Common myeloid progenitor, CD34-positive (primary cell): ENCODE results near the gene ZNF74.

Experiments used
- CTCF ChIA-PET: fragments of 350-600 bp; sonication (Branson Sonifier 250); formaldehyde crosslinking; loops from one replicate; lab custom pipeline; 2021; ENCODE audit warnings: antibody characterized with exemption; lab: Charles Lee
- POLR2A ChIA-PET: fragments of 350-600 bp; sonication (Branson Sonifier 250); formaldehyde crosslinking; loops from one replicate; lab custom pipeline; 2021; ENCODE audit warnings: antibody characterized with exemption; lab: Charles Lee
- DNase-seq, 3 donors: peaks; one replicate each; pipeline versions ENCODE4 v3.0.0 to v3.0.0-alpha.2; 2013
- H3K27ac ChIP-seq, 2 experiments: 1 replicate in 1 of 2; 2 replicates in 1 of 2; pipeline ENCODE4 v1.7.0; 2013; ENCODE audit warnings: inconsistent platforms in 2 of 2, low read length in 2 of 2, mild to moderate bottlenecking in 2 of 2, low read depth in 1 of 2, moderate library complexity in 1 of 2; ENCODE audit not compliant: severe bottlenecking in 2 of 2, insufficient read depth in 1 of 2, poor library complexity in 1 of 2
- H3K27me3 ChIP-seq, 5 experiments: replicated peaks in 2 of 5; 1 replicate in 3 of 5; 2 replicates in 2 of 5; pipeline versions ENCODE4 v1.6.1 to v1.7.0; 2013; ENCODE audit warnings: low read length in 4 of 5, mild to moderate bottlenecking in 2 of 5, moderate library complexity in 2 of 5, inconsistent platforms in 1 of 5; ENCODE audit not compliant: insufficient read depth in 5 of 5, control insufficient read depth in 4 of 5
- H3K36me3 ChIP-seq, 4 experiments: 1 replicate in 2 of 4; 2 replicates in 2 of 4; pipeline versions ENCODE4 v1.6.1 to v1.7.0; 2013; ENCODE audit warnings: low read length in 3 of 4, control low read depth in 1 of 4, mild to moderate bottlenecking in 1 of 4; ENCODE audit not compliant: control insufficient read depth in 4 of 4, insufficient read depth in 4 of 4
- H3K4me1 ChIP-seq, 4 experiments: 1 replicate in 3 of 4; 2 replicates in 1 of 4; pipeline versions ENCODE4 v1.6.1 to v1.7.1; 2013; ENCODE audit warnings: low read length in 3 of 4, mild to moderate bottlenecking in 3 of 4, control low read depth in 1 of 4, inconsistent platforms in 1 of 4, moderate library complexity in 1 of 4; ENCODE audit not compliant: control insufficient read depth in 4 of 4, insufficient read depth in 4 of 4; ENCODE audit errors: control extremely low read depth in 1 of 4
- H3K4me3 ChIP-seq, 7 experiments: 1 replicate in 4 of 7; 2 replicates in 3 of 7; pipeline versions ENCODE4 v1.5.1 to v1.7.0; 2013; ENCODE audit warnings: mild to moderate bottlenecking in 7 of 7, low read length in 6 of 7, moderate library complexity in 6 of 7, inconsistent platforms in 2 of 7, low read depth in 2 of 7, control low read depth in 1 of 7; ENCODE audit not compliant: insufficient read depth in 4 of 7, control insufficient read depth in 1 of 7; ENCODE audit errors: extremely low read depth in 1 of 7
- H3K9me3 ChIP-seq, 5 experiments: 1 replicate in 4 of 5; 2 replicates in 1 of 5; pipeline versions ENCODE4 v1.6.1 to v1.7.1; 2013; ENCODE audit warnings: low read length in 4 of 5, mild to moderate bottlenecking in 2 of 5, inconsistent platforms in 1 of 5, low read depth in 1 of 5, moderate library complexity in 1 of 5; ENCODE audit not compliant: control insufficient read depth in 4 of 5, insufficient read depth in 2 of 5; ENCODE audit errors: control extremely low read depth in 1 of 5
- WGBS: methylation state at CpG from one replicate; pipeline ENCODE4 v1.1.5; 2013; ENCODE audit not compliant: insufficient coverage; 5-methylcytosine and 5-hydroxymethylcytosine counted together

The ZNF74 gene

DNA sequence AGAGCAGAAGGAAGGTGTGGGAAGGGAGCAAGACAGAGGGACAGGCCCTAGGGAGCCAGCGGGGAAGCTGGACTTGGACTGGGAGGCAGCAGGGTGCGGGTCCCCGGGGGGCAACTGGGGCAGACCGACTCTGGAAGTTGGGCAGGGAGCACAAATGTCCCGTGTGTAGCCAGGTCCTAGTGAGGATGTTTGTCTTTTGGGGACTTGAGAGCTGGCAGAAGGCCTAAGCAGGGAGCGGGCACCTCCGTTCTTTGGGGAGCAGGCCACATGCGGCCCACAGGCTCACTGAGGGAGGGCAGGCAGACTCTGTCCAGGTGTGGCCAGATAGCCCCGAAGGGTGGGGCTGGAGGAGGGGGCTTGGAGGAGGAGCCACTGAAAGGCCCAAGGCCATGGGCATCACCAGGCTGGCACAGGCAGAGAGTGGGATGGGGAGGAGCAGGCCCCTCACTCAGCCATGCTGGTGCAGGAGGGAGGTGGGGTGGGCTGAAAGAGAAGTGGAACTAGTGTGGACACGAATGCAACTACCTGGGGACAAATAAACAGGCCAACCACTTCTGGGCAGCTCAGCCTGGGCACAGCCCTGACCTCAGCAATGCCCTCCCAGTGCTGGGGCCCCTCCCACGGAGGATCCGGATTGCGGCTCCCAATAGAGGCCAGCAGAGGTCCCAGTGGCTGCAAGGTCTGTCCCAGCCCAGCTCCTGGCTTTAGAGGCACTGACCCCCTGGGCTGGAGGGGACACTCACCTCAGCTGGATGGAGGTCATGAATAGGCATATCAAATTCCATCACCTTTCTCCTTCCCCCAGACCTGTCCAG lies 44.9 kb downstream of the ZNF74 start:
- POLR2A ChIA-PET, result interaction anchor here (0.6 kb wide), 1 partner anchor 11 kb away, joined by 4 read pairs; no protein-coding TSS in a partner anchor
- Histone ChIP-seq H3K4me1 (peaks cover 0 to 26% (median 21%) of the 10 kb centered on the region in 4 experiments), H3K9me3 (no peaks in the 10 kb centered on the region), H3K36me3 (peaks cover 0 to 16% (median 8%) of the 10 kb centered on the region in 4 experiments), H3K27me3 (peaks cover 0 to 58% (median 23%) of the 10 kb centered on the region in 5 experiments), H3K4me3 (no peak overlapping the region), H3K27ac (no peak overlapping the region)
- CTCF ChIA-PET, result no interaction called here
- DNase-seq, result no peak
- WGBS, result 91% methylated on average over 13 of the region's 13 CpGs

DNA sequence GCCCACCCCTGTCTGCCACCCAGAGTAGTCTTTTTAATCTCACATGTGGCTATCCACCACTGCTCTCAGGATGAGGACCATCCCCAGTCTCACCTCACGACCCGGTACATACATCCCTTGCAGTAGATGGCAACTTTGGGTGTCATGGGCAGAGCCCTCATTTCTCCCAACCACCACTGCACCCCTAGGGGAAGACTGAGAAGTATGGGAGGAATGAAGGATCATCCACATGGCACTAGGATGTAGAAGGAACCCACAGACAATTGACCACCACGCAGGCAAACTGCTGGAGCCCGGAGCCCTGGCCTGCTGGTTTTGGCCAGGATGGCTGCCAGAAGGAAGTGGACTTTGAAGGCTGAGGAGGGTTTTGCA lies 45.6 kb downstream of the ZNF74 start:
- Histone ChIP-seq H3K4me3 (no peak overlapping the region), H3K27me3 (peaks cover 0 to 51% (median 21%) of the 10 kb centered on the region in 5 experiments), H3K27ac (no peak overlapping the region), H3K9me3 (no peaks in the 10 kb centered on the region), H3K4me1 (peaks cover 0 to 26% (median 21%) of the 10 kb centered on the region in 4 experiments), H3K36me3 (peaks cover 0 to 20% (median 10%) of the 10 kb centered on the region in 4 experiments)
- CTCF ChIA-PET, result no interaction called here
- no peak for DNase-seq
- POLR2A ChIA-PET, result no interaction called here
- 100% methylated on average over 2 of the region's 4 CpGs for WGBS

DNA sequence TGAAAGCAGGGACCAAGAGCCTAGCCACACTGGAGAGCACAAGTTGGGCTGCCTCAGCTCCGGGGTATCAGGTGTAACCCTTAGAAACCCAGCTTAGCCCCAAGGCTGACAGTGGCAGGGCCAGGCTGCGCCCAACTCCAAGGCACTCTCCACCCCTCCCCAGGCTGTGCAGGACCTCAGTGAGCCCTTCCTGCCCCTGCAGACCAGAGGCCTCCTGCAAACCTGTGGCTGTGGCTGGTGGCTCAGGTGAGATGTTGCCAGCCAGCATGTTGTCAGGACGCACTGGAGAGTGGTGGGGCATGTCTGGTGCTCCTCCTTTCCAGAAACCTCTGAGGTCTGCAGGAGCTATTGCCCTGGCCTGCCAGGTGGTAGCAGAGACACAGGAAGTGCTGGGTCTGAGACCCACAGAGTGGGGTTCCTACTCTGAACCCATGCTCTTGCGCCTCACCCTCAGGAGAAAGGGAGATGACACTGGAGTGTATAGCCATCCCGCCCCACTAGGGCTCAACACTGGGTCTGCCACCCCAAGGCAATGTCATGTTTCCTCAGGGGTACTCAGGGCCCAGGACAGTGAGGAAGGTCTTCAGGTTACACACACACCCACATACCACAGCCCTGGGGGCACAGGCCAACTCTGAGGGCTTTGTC lies 46.1 kb downstream of the ZNF74 start:
- DNase-seq, result no peak
- ChIA-PET POLR2A (no interaction called here), CTCF (no interaction called here)
- Histone ChIP-seq H3K36me3 (peaks cover 0 to 20% (median 10%) of the 10 kb centered on the region in 4 experiments), H3K9me3 (no peaks in the 10 kb centered on the region), H3K27me3 (peaks cover 0 to 46% (median 18%) of the 10 kb centered on the region in 5 experiments), H3K4me1 (peaks cover 0 to 26% (median 21%) of the 10 kb centered on the region in 4 experiments), H3K4me3 (no peak overlapping the region), H3K27ac (no peak overlapping the region)
- WGBS, result 97% methylated on average over 5 of the region's 5 CpGs

DNA sequence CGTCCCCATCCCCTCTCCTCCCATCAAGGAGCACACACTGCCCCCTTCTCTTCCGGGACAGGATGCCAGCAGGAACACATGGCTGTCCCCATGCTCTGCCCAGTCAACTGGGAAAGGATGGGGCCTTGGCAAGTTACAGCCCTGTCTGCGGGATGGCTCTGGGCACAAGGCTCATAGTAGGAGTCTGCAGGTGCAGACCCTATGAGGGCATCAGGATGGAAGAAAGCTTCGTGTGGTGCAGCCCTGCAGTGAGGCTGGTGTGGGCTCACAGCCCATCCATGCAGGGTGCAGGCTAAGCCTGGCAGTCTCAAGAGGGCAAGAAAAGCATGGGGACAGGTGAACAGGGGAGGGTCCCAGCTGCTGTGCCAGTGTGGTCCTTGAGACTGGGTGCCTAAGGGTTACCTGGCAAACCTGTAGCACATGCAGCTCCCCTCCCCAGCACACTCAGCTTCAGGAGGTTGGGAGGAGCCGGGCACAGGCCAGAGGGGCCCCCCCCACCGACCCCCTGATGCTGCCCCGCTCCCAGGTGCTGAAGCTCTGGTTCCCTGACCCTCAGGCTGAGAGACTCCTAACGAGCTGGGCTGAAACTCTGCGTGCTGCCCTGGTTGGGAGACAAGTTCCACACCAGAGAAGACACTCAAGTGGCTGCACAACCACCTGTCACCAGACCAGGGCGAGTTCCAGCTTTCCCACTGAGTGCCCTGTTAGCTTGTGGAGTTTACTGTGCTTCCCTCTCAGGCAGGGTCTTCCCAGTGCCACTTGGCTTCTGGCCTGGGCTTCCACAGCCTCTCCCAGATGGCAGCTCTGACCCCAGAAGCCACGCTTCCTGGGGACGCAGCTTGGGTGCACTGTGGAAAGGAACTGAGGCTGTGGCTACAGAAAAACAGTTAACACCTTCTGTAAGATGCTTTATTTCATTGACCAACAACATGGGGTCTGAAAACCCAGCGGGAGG lies 47.0 kb downstream of the ZNF74 start:
- 92% methylated on average over 12 of the region's 13 CpGs for WGBS
- ChIA-PET CTCF (interaction anchor here (1.3 to 1.4 kb wide), 2 partner anchors 14 to 16 kb away, joined by 3 to 6 read pairs; no protein-coding TSS in a partner anchor), POLR2A (no interaction called here)
- Histone ChIP-seq H3K27me3 (peaks cover 0 to 38% (median 11%) of the 10 kb centered on the region in 5 experiments), H3K27ac (no peak overlapping the region), H3K4me3 (no peak overlapping the region), H3K4me1 (peaks cover 0 to 26% (median 21%) of the 10 kb centered on the region in 4 experiments), H3K36me3 (peaks cover 0 to 26% (median 12%) of the 10 kb centered on the region in 4 experiments), H3K9me3 (no peaks in the 10 kb centered on the region)
- no peak for DNase-seq

DNA sequence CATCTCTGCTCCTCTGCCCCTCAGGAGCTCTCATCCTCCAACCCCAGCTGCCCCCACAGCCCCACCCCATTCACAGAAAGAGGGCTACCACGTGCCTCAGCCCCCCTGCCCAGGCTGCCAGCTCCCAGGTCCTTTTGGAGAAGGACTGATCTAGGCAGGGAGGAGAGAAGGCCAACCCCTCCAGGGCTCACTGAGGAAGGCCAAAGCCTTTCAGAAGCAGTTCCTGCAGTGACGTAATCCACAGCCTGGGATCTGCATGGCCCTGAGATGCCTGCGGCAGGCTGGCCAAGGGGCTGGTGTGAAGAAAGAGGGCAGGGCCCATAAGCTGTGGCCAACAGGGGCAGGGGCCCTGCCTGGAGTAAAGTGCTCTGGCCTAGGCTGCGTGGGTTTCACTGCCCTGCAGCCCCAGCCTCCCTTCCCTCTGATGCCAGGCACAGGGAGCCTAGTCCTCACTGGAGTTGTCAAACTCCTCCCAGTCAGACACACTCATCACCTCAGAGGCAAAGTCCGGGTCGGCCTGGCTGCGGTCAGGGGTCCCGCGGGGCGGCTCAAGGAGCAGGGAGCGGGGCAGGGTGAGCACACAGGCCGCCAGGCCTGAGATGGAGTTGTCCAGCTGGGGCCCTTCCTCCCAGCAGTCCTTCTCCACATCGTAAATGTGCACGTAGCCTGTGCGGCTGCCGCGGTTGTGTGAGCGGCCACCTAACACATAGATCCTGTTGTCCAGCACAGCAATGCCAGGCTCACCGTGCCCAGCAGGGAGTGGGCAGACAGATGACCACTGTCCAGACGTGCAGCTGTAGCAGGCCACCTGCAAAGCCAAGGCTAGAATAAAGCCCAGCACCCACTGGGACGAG lies 47.9 kb downstream of the ZNF74 start:
- no peak for DNase-seq
- H3K9me3 ChIP-seq, result no peaks in the 10 kb centered on the region
- no peak overlapping the region for H3K4me3 ChIP-seq
- no peak overlapping the region for H3K27ac ChIP-seq
- WGBS, result 96% methylated on average over 19 of the region's 21 CpGs
- peaks cover 0 to 17% (median 13%) of the 10 kb centered on the region in 4 experiments for H3K4me1 ChIP-seq
- H3K36me3 ChIP-seq, result peaks cover 0 to 35% (median 19%) of the 10 kb centered on the region in 4 experiments
- H3K27me3 ChIP-seq, result peaks cover 0 to 28% (median 4%) of the 10 kb centered on the region in 5 experiments
- ChIA-PET CTCF (interaction anchor here (1.3 to 1.4 kb wide), 2 partner anchors 13 to 17 kb away, joined by 3 to 6 read pairs; no protein-coding TSS in a partner anchor), POLR2A (no interaction called here)
